Activated CD4-positive, alpha-beta T cell treated with anti-CD3 and anti-CD28 coated beads for 24 hours (primary cell): ENCODE data around the gene VWA8.
"Not testable (repeated sequence)": the region's sequence is repeated elsewhere in the genome, so short reads cannot be mapped to it uniquely, and the experiment has no call there.

Experiments
- DNase-seq, 2 donors: peaks; one replicate each; pipeline ENCODE4 v3.0.0-alpha.2; 2020; ENCODE audit warnings: low read depth in 2 of 2

VWA8 gene

GRCh38 chr13:41647699-41648313 lies 313.1 kb downstream of the VWA8 start:
- not testable (repeated sequence) for DNase-seq

- DNase-seq = no peak
These were observed 315.6 kb downstream of the VWA8 start for GRCh38 chr13:41645331-41645730.

GRCh38 chr13:41644742-41645141 lies 316.2 kb downstream of the VWA8 start:
- no peak for DNase-seq

- no peak for DNase-seq
These were observed 317.4 kb downstream of the VWA8 start for GRCh38 chr13:41643507-41643906.

- DNase-seq = no peak
These were observed 318.9 kb downstream of the VWA8 start for GRCh38 chr13:41641961-41642360.

- DNase-seq = no peak
These were observed 319.5 kb downstream of the VWA8 start for GRCh38 chr13:41641429-41641828.

GRCh38 chr13:41639955-41640780 lies 320.7 kb downstream of the VWA8 start:
- DNase-seq = no peak

- no peak for DNase-seq
These were observed 321.5 kb downstream of the VWA8 start for GRCh38 chr13:41639237-41639904.

- DNase-seq = no peak
These were observed 323.3 kb downstream of the VWA8 start for GRCh38 chr13:41637586-41637985.

- not testable (repeated sequence) for DNase-seq
These were observed 323.9 kb downstream of the VWA8 start for GRCh38 chr13:41637032-41637431.

GRCh38 chr13:41636590-41636989 lies 324.3 kb downstream of the VWA8 start:
- not testable (repeated sequence) for DNase-seq

- no peak for DNase-seq
These were observed 326.5 kb downstream of the VWA8 start for GRCh38 chr13:41634407-41634806.

- no peak for DNase-seq
These were observed 327.1 kb downstream of the VWA8 start for GRCh38 chr13:41633776-41634175.

GRCh38 chr13:41631296-41631965 lies 329.5 kb downstream of the VWA8 start:
- no peak for DNase-seq

GRCh38 chr13:41627425-41627824 lies 333.5 kb downstream of the VWA8 start:
- DNase-seq = no peak

GRCh38 chr13:41624041-41624440 lies 336.9 kb downstream of the VWA8 start:
- no peak for DNase-seq

- DNase-seq = no peak
These were observed 338.2 kb downstream of the VWA8 start for GRCh38 chr13:41622432-41623429.

- no peak for DNase-seq
These were observed 339.0 kb downstream of the VWA8 start for GRCh38 chr13:41621716-41622431.

GRCh38 chr13:41617633-41618032 lies 343.3 kb downstream of the VWA8 start:
- DNase-seq = not testable (repeated sequence)

- DNase-seq = no peak
These were observed 344.8 kb downstream of the VWA8 start for GRCh38 chr13:41616151-41616550.
